Hepatocyte (in vitro differentiated cells): ENCODE data around the gene ANKRD28. TPM values are rescaled to one million over a fixed set of nuclear protein-coding genes. Genes with fewer than 3 reads are reported as not detected.

ENCODE experiments used
- DNase-seq: peaks from one replicate; pipeline ENCODE4 v3.0.0-alpha.2; 2016; ENCODE audit warnings: low spot score
- H2AFZ ChIP-seq: fragments of 200-600 bp; sonication (generic); 2 replicates; pipeline ENCODE4 v1.6.0; 2016; ENCODE audit warnings: antibody characterized with exemption, mild to moderate bottlenecking
- H3K27ac ChIP-seq: fragments of 200-600 bp; sonication (generic); 2 replicates; pipeline ENCODE4 v1.5.1; 2016; ENCODE audit warnings: mild to moderate bottlenecking
- H3K27me3 ChIP-seq: fragments of 200-600 bp; sonication (generic); 2 replicates; pipeline ENCODE4 v1.6.1; 2016
- H3K36me3 ChIP-seq: fragments of 200-600 bp; sonication (generic); replicated peaks from 2 replicates; pipeline ENCODE4 v1.5.1; 2016; ENCODE audit warnings: low read depth; ENCODE audit not compliant: insufficient read depth
- H3K4me1 ChIP-seq: fragments of 200-600 bp; sonication (generic); 2 replicates; pipeline ENCODE4 v1.5.1; 2016; ENCODE audit warnings: mild to moderate bottlenecking, moderate library complexity; ENCODE audit not compliant: insufficient read depth
- H3K4me2 ChIP-seq: fragments of 200-600 bp; sonication (generic); 2 replicates; pipeline ENCODE4 v1.6.0; 2016
- H3K4me3 ChIP-seq: fragments of 200-600 bp; sonication (generic); 2 replicates; pipeline ENCODE4 v1.5.1; 2016; ENCODE audit warnings: mild to moderate bottlenecking
- H3K79me2 ChIP-seq: fragments of 200-600 bp; sonication (generic); 2 replicates; pipeline ENCODE4 v1.6.0; 2017; ENCODE audit warnings: mild to moderate bottlenecking
- H3K9me2 ChIP-seq: fragments of 200-600 bp; sonication (generic); replicated peaks from 2 replicates; pipeline ENCODE4 v1.6.0; 2017; ENCODE audit warnings: mild to moderate bottlenecking; ENCODE audit not compliant: insufficient read depth
- H3K9me3 ChIP-seq: fragments of 200-600 bp; sonication (generic); 2 replicates; pipeline ENCODE4 v1.5.1; 2016; ENCODE audit warnings: low read depth, mild to moderate bottlenecking
- H4K20me1 ChIP-seq: fragments of 200-600 bp; sonication (generic); 2 replicates; pipeline ENCODE4 v1.6.0; 2016; ENCODE audit warnings: mild to moderate bottlenecking; ENCODE audit not compliant: insufficient read depth, poor library complexity, severe bottlenecking
- EZH2 ChIP-seq: fragments of 200-600 bp; sonication (generic); IDR thresholded peaks from 2 replicates; pipeline ENCODE4 v1.6.1; 2016; ENCODE audit warnings: antibody characterized with exemption, mild to moderate bottlenecking, borderline replicate concordance
- EZH2phosphoT487 ChIP-seq: fragments of 200-600 bp; sonication (generic); IDR thresholded peaks from one replicate; pipeline ENCODE4 v1.6.1; 2018; ENCODE audit warnings: antibody characterized with exemption, mild to moderate bottlenecking, low read depth, moderate library complexity; ENCODE audit not compliant: unreplicated experiment, severe bottlenecking
- WGBS: methylation state at CpG from one replicate; pipeline ENCODE4 v1.1.6; 2016; ENCODE audit warnings: low lambda C conversion rate; ENCODE audit errors: missing lambda C conversion rate; 5-methylcytosine and 5-hydroxymethylcytosine counted together
- polyA plus RNA-seq: library from polyadenylated mRNA; unstranded; fragments of >200 nt; fragmentation: Nextera tagmentation; extraction: Ambion mirVana; gene quantifications from 2 replicates; pipeline ENCODE4 v1.2.1, GENCODE V29; 2016
- total RNA-seq: library from RNA; depleted of rRNA; stranded (reverse); fragments of >200 nt; gene quantifications from 2 replicates; pipeline ENCODE4 v1.2.3, GENCODE V29; 2014
- TF ChIP-seq, protein P1 (sequence below): fragments of 200-600 bp; sonication (generic); IDR thresholded peaks from 2 replicates; pipeline ENCODE4 v1.5.1; 2016; ENCODE audit warnings: antibody characterized with exemption, mild to moderate bottlenecking; ENCODE audit not compliant: poor library complexity

The ANKRD28 gene
- total and polyA plus RNA-seq, 2 experiments from 2014 or later, result 12.3 to 40.6 TPM

DNA sequence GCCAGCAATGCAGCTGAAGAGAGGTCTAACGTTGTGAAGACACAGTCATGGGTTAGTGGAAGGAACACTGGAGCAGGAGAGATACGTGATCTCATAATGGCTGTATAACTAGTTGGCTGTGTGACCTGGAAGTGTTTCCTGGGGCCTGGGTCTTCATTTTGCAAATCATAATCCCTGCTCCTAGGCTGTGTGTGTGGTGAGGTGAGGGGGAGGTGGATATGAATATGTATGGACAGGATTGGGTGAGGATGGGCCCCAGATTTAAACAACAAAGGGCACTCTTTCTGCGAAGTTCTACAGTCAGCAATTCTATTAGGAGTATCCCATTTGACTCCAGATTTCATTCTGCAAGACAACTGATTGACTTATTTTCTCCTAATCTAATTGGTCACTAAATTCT lies 41.3 kb downstream of the ANKRD28 start:
- no peak for TF ChIP-seq EZH2
- TF ChIP-seq, protein P1, sequence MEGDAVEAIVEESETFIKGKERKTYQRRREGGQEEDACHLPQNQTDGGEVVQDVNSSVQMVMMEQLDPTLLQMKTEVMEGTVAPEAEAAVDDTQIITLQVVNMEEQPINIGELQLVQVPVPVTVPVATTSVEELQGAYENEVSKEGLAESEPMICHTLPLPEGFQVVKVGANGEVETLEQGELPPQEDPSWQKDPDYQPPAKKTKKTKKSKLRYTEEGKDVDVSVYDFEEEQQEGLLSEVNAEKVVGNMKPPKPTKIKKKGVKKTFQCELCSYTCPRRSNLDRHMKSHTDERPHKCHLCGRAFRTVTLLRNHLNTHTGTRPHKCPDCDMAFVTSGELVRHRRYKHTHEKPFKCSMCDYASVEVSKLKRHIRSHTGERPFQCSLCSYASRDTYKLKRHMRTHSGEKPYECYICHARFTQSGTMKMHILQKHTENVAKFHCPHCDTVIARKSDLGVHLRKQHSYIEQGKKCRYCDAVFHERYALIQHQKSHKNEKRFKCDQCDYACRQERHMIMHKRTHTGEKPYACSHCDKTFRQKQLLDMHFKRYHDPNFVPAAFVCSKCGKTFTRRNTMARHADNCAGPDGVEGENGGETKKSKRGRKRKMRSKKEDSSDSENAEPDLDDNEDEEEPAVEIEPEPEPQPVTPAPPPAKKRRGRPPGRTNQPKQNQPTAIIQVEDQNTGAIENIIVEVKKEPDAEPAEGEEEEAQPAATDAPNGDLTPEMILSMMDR, result no peak
- no peak for TF ChIP-seq EZH2phosphoT487
- Histone ChIP-seq H3K36me3 (no peaks in the 10 kb centered on the region), H3K27me3 (no peaks in the 10 kb centered on the region)

DNA sequence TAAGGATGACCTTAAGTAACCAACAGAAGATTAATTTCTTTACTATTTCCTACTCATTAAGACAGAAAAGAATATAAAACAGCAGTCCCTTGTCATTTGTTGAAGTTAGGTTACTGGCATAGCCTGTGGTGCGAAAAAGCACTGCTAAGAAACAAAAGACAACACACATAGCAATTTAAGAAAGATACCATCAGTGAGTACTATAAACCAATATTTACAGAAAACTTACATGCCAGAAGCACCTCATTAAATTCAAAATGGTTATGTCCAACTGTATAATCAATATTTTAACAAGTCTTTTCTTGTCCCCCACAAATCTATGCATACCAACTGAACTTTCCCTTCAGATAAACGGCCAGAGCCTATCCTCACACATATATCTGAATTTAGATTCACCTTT lies 42.0 kb downstream of the ANKRD28 start:
- Histone ChIP-seq H3K79me2 (no peaks in the 10 kb centered on the region), H3K4me2 (no peak overlapping the region)
- WGBS, result 91% methylated on average over 2 of the region's 2 CpGs

More for the DNA sequence above, 41.3 kb downstream of the ANKRD28 start:
- no peak overlapping the region for H3K4me2 ChIP-seq
- H3K9me3 ChIP-seq, result no peaks in the 10 kb centered on the region
- H4K20me1 ChIP-seq, result no peaks in the 10 kb centered on the region
- no peaks in the 10 kb centered on the region for H3K79me2 ChIP-seq
- 72% methylated on average over 3 of the region's 3 CpGs for WGBS
- DNase-seq, result no peak
- H3K4me3 ChIP-seq, result no peak overlapping the region
- H2AFZ ChIP-seq, result no peak overlapping the region
- H3K4me1 ChIP-seq, result no peaks in the 10 kb centered on the region
- no peak overlapping the region for H3K27ac ChIP-seq
- H3K9me2 ChIP-seq, result no peaks in the 10 kb centered on the region

DNA sequence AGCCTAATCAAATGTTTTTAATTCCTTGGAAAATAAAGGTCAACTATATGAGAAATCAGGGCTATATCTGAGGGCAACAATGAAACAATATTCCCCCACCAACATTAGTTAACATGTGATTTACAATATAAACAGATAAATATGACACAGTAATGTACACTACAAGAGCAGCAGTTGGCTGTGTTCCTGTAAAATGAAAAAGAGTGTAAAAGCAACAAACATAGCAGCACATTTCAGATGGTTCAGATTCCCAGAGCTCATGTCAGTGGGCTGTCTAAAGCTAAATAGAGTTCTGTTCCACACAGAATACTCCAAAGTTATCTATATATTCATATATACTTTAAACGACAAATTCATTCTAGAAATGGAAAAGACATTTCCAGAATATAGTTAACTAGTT lies 42.6 kb downstream of the ANKRD28 start:
- 88% methylated on average over 1 of the region's 1 CpG for WGBS
- no peaks in the 10 kb centered on the region for H3K4me1 ChIP-seq
- H3K9me3 ChIP-seq, result no peaks in the 10 kb centered on the region
- no peaks in the 10 kb centered on the region for H3K79me2 ChIP-seq
- H3K9me2 ChIP-seq, result no peaks in the 10 kb centered on the region
- no peak for DNase-seq
- no peak overlapping the region for H3K4me3 ChIP-seq
- no peak overlapping the region for H2AFZ ChIP-seq
- H4K20me1 ChIP-seq, result no peaks in the 10 kb centered on the region
- no peaks in the 10 kb centered on the region for H3K36me3 ChIP-seq
- H3K4me2 ChIP-seq, result no peak overlapping the region
- H3K27ac ChIP-seq, result no peak overlapping the region
- no peak for TF ChIP-seq EZH2
- TF ChIP-seq, protein P1, result no peak
- no peak for TF ChIP-seq EZH2phosphoT487
- no peaks in the 10 kb centered on the region for H3K27me3 ChIP-seq

More for the DNA sequence above, 42.0 kb downstream of the ANKRD28 start:
- Histone ChIP-seq H3K9me3 (no peaks in the 10 kb centered on the region), H3K36me3 (no peaks in the 10 kb centered on the region), H3K4me1 (no peaks in the 10 kb centered on the region), H2AFZ (no peak overlapping the region), H4K20me1 (no peaks in the 10 kb centered on the region), H3K27ac (no peak overlapping the region), H3K9me2 (no peaks in the 10 kb centered on the region), H3K4me3 (no peak overlapping the region), H3K27me3 (no peaks in the 10 kb centered on the region)
- TF ChIP-seq EZH2, result no peak
- TF ChIP-seq, protein P1, result no peak
- no peak for TF ChIP-seq EZH2phosphoT487
- no peak for DNase-seq

DNA sequence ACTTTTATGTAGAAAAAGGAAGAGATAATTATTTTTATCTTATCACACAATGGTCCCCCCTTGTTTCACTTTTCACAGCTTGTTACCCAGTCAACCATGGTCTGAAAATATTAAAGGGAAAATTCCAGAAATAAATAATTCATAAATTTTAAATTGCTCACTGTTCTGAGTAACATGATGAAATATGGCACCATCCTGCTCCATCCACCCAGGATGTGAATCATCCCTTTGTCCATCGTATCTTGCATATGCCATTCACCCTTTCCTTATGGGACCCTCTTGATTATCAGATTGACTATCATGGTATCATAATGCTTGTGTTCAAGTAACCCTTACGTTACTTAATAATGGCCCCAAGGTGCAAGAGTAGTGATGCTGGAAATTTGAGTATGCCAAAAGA lies 43.7 kb downstream of the ANKRD28 start:
- Histone ChIP-seq H2AFZ (no peak overlapping the region), H3K4me3 (no peak overlapping the region), H3K4me2 (no peak overlapping the region), H3K27ac (no peak overlapping the region), H3K9me3 (no peaks in the 10 kb centered on the region), H4K20me1 (no peaks in the 10 kb centered on the region), H3K27me3 (no peaks in the 10 kb centered on the region), H3K4me1 (no peaks in the 10 kb centered on the region), H3K79me2 (no peaks in the 10 kb centered on the region), H3K9me2 (no peaks in the 10 kb centered on the region), H3K36me3 (no peaks in the 10 kb centered on the region)
- DNase-seq, result no peak
- WGBS, result 98% methylated on average over 2 of the region's 2 CpGs
- TF ChIP-seq EZH2phosphoT487 (no peak), EZH2 (no peak)
- TF ChIP-seq, protein P1, result no peak
